Measurements from ENCODE around the gene ZNF831.

- no peak for TF ChIP-seq CHD2 (IDR thresholded peaks at IDR 0.05; ENCODE audit: low read length, partially characterized antibody)
- no peak for TF ChIP-seq EZH2phosphoT487 (IDR thresholded peaks at IDR 0.05; ENCODE audit: borderline replicate concordance, low read depth)
- TF ChIP-seq CTCF (IDR thresholded peaks at IDR 0.05): no peak
- no peak for TF ChIP-seq POLR2AphosphoS5 (IDR thresholded peaks at IDR 0.05; ENCODE audit: low read depth, low read length)
- no peak for TF ChIP-seq YY1 (IDR thresholded peaks at IDR 0.05; ENCODE audit: low read depth)
These were observed 69.0 kb downstream of the ZNF831 start for GRCh38 chr20:59232618-59233017.
